Glomerular endothelial cell (primary cell): ENCODE results near the gene SLC17A8. TPM values are rescaled to one million over a fixed set of nuclear protein-coding genes. Genes with fewer than 3 reads are reported as not detected.

Experiments
- DNase-seq: peaks from one replicate; pipeline ENCODE4 v3.0.0-alpha.2; 2011; ENCODE audit warnings: low read depth, low spot score; ENCODE audit errors: extremely low read depth
- total RNA-seq: library from RNA; depleted of rRNA; stranded (reverse); fragments of >200 nt; gene quantifications from 2 replicates; pipeline ENCODE4 v1.2.3, GENCODE V29; 2015

The SLC17A8 gene
- total RNA-seq, 1 donor from 2014 or later, result not detected

GRCh38 chr12:100468126-100468525 is 111.3 kb downstream of the SLC17A8 start:
- no peak for DNase-seq

Other genes with a start within 250 kb of the SLC17A8 start
- gene BLTP3B, start 214.2 kb upstream of the SLC17A8 start, total RNA-seq, result 8.6 and 14.9 TPM in 2 replicates
- 11.9 and 14.1 TPM in 2 replicates for gene ACTR6, start 156.3 kb upstream of the SLC17A8 start, total RNA-seq
- gene DEPDC4, start 90.0 kb upstream of the SLC17A8 start, total RNA-seq, result 0.15 and 0.41 TPM in 2 replicates
- gene SCYL2, start 89.9 kb upstream of the SLC17A8 start, total RNA-seq, result 41.9 and 59.4 TPM in 2 replicates
- gene NR1H4, start 116.8 kb downstream of the SLC17A8 start, total RNA-seq, result 0.15 TPM in 1 of 2 replicates, not detected in the other
- 19.2 and 30.0 TPM in 2 replicates for gene GAS2L3, start 216.6 kb downstream of the SLC17A8 start, total RNA-seq